HepG2 (cell line): Measurements from ENCODE around the gene PRPSAP1. TPM values are rescaled to one million over a fixed set of nuclear protein-coding genes. Genes with fewer than 3 reads are reported as not detected.

Source experiments
- ARID2 ChIP-seq: sonication (generic); formaldehyde crosslinking; IDR thresholded peaks from 2 replicates; pipeline ENCODE4 v1.8.1; 2022; ENCODE audit warnings: mild to moderate bottlenecking, missing genetic modification reagents, borderline replicate concordance
- ATF2 ChIP-seq: sonication (generic); formaldehyde crosslinking; IDR thresholded peaks from 2 replicates; pipeline ENCODE4 v1.4.0; 2020; ENCODE audit warnings: missing genetic modification reagents
- ELF1 ChIP-seq: sonication (generic); formaldehyde crosslinking; IDR thresholded peaks from 2 replicates; pipeline ENCODE4 v1.4.0; 2020; ENCODE audit warnings: missing genetic modification reagents
- HINFP ChIP-seq: sonication (generic); formaldehyde crosslinking; IDR thresholded peaks from 2 replicates; pipeline ENCODE4 v1.4.0; 2020; ENCODE audit warnings: low read depth, mild to moderate bottlenecking, missing genetic modification reagents
- KDM5B ChIP-seq: sonication (generic); formaldehyde crosslinking; IDR thresholded peaks from 2 replicates; pipeline ENCODE4 v1.4.0; 2020; ENCODE audit warnings: missing genetic modification reagents, mild to moderate bottlenecking, borderline replicate concordance
- MAF1 ChIP-seq: sonication (generic); formaldehyde crosslinking; IDR thresholded peaks from 2 replicates; pipeline ENCODE4 v1.5.0; 2020; ENCODE audit warnings: missing genetic modification reagents, borderline replicate concordance
- NCOA5 ChIP-seq: sonication (generic); formaldehyde crosslinking; IDR thresholded peaks from 2 replicates; pipeline ENCODE4 v1.4.0; 2020; ENCODE audit warnings: missing genetic modification reagents
- NFKB2 ChIP-seq: sonication (generic); formaldehyde crosslinking; IDR thresholded peaks from 2 replicates; pipeline ENCODE4 v1.4.0; 2020; ENCODE audit warnings: missing genetic modification reagents, borderline replicate concordance
- RFX1 ChIP-seq: fragments of 450-650 bp; IDR thresholded peaks from 2 replicates; pipeline ENCODE4 v1.6.1; 2017
- ZBTB46 ChIP-seq: sonication (generic); formaldehyde crosslinking; IDR thresholded peaks from 2 replicates; pipeline ENCODE4 v1.4.0; 2020; ENCODE audit warnings: mild to moderate bottlenecking, missing genetic modification reagents, borderline replicate concordance
- ZFP37 ChIP-seq: sonication (generic); formaldehyde crosslinking; IDR thresholded peaks from 2 replicates; pipeline ENCODE4 v1.4.0; 2020; ENCODE audit warnings: missing genetic modification reagents, borderline replicate concordance
- ZHX2 ChIP-seq, 2 experiments: sonication (generic) in 1 of 2; formaldehyde crosslinking in 1 of 2; IDR thresholded peaks; 2 replicates each; pipeline versions ENCODE4 v1.6.1 to v1.9.0; 2014 to 2022; ENCODE audit warnings: antibody characterized with exemption in 1 of 2, borderline replicate concordance in 1 of 2, inconsistent platforms in 1 of 2, low read depth in 1 of 2, missing genetic modification reagents in 1 of 2
- ZNF451 ChIP-seq: sonication (generic); formaldehyde crosslinking; IDR thresholded peaks from 2 replicates; pipeline ENCODE4 v1.5.0; 2020; ENCODE audit warnings: mild to moderate bottlenecking, missing genetic modification reagents
- polyA plus RNA-seq, 8 experiments: library from polyadenylated mRNA; depleted of rRNA in 3 of 8; stranded (reverse) in 7 of 8; unstranded in 1 of 8; fragments of >200 nt; fragmentation: Illumina TruSeq in 4 of 8; extraction: Trizol in 4 of 8; gene quantifications; 2 replicates each; pipeline versions ENCODE4 v1.2.1 to v1.2.3, GENCODE V29; 2011 to 2016; ENCODE audit warnings: low read depth in 4 of 8, missing spikeins in 1 of 8, mixed read lengths in 1 of 8; ENCODE audit not compliant: insufficient read depth in 1 of 8
- total RNA-seq, 5 experiments: library from RNA; depleted of rRNA; stranded (reverse); fragments of >200 nt; fragmentation: Illumina TruSeq; extraction: Trizol; gene quantifications; 2 replicates each; pipeline ENCODE4 v1.2.3, GENCODE V29; 2016; ENCODE audit warnings: low read depth in 1 of 5
- TF ChIP-seq, protein P1 (sequence below): sonication (generic); formaldehyde crosslinking; IDR thresholded peaks from 2 replicates; pipeline ENCODE4 v1.5.1; 2020; ENCODE audit warnings: mild to moderate bottlenecking, missing genetic modification reagents, borderline replicate concordance
- TF ChIP-seq, protein P2 (sequence below): sonication (generic); formaldehyde crosslinking; IDR thresholded peaks from 2 replicates; pipeline ENCODE4 v1.9.0; 2021; ENCODE audit warnings: missing genetic modification reagents, borderline replicate concordance

The PRPSAP1 gene
- total and polyA plus RNA-seq, 2 of the 13 experiments (the other 11 are each of a cell fraction or from before 2014, with no cell fraction given): 91.1 to 314 TPM

DNA sequence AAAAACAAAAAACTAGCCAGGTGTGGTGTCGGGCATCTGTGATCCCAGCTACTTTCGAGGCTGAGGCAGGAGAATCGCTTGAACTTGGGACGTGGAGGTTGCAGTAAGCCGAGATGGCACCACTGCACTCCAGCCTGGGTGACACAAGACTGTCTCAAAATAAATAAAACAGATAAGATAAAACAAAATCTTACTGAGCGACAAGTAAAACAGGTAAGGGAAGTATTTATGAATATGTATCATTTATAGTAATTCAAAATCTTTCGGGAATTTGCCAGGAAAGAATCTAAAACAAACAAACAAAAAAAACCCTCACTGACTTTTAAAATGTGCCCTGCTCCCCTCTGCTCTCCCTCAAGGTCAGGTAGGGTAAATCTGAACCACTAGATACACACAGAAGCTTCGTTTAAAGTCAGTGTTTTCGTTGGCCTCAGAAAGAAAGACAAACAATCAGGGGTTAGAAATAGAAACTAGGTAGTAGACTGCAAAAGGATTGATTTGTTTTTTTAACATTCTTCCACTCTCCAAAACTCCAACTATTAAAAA is 2.1 kb downstream of the PRPSAP1 start (continued):
- no peak for TF ChIP-seq KDM5B
- no peak for TF ChIP-seq MAF1 (CRISPR knock-in tag)
- TF ChIP-seq ZFP37 (CRISPR knock-in tag): no peak
- TF ChIP-seq ATF2 (CRISPR knock-in tag): 0 out of 2 replicates have a peak, but pooled peaks have one; percentile 18
- TF ChIP-seq NFKB2 (CRISPR knock-in tag): no peak; the same call in 1 of the 2 replicates
- no peak for TF ChIP-seq ZBTB46 (CRISPR knock-in tag)
- TF ChIP-seq ARID2 (CRISPR knock-in tag): no peak
- no peak for TF ChIP-seq ZNF451 (CRISPR knock-in tag)
- TF ChIP-seq, protein P1, sequence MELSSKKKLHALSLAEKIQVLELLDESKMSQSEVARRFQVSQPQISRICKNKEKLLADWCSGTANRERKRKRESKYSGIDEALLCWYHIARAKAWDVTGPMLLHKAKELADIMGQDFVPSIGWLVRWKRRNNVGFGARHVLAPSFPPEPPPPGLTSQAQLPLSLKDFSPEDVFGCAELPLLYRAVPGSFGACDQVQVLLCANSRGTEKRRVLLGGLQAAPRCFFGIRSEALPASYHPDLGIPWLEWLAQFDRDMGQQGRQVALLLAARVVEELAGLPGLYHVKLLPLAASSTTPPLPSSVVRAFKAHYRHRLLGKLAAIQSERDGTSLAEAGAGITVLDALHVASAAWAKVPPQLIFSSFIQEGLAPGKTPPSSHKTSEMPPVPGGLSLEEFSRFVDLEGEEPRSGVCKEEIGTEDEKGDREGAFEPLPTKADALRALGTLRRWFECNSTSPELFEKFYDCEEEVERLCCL (CRISPR knock-in tag): no peak
- 0 out of 2 replicates have a peak, but pooled peaks have one; percentile 30 for TF ChIP-seq ELF1 (CRISPR knock-in tag)
- TF ChIP-seq, protein P2, sequence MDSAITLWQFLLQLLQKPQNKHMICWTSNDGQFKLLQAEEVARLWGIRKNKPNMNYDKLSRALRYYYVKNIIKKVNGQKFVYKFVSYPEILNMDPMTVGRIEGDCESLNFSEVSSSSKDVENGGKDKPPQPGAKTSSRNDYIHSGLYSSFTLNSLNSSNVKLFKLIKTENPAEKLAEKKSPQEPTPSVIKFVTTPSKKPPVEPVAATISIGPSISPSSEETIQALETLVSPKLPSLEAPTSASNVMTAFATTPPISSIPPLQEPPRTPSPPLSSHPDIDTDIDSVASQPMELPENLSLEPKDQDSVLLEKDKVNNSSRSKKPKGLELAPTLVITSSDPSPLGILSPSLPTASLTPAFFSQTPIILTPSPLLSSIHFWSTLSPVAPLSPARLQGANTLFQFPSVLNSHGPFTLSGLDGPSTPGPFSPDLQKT (CRISPR knock-in tag): no peak
- no peak for TF ChIP-seq HINFP (CRISPR knock-in tag)
- no peak for TF ChIP-seq RFX1
- no peak for TF ChIP-seq NCOA5 (CRISPR knock-in tag)
- TF ChIP-seq ZHX2 (IDR thresholded peaks at IDR 0.05; ENCODE audit: low read depth): no peak
- TF ChIP-seq ZHX2 (CRISPR knock-in tag; IDR thresholded peaks at IDR 0.05; ENCODE audit: borderline replicate concordance): no peak
